Neural crest cell (in vitro differentiated cells): ENCODE measurements around the gene YEATS4. TPM values are rescaled to one million over a fixed set of nuclear protein-coding genes. Genes with fewer than 3 reads are reported as not detected.

ENCODE experiments used
- DNase-seq: peaks from one replicate; pipeline ENCODE4 v3.0.0; 2021; ENCODE audit warnings: low read depth, mixed read lengths, low spot score
- H3K27ac Mint-ChIP-seq: one replicate; pipeline ENCODE4 v1.8.0; 2021; ENCODE audit warnings: mild to moderate bottlenecking, mixed read lengths; ENCODE audit not compliant: unreplicated experiment
- H3K27me3 Mint-ChIP-seq: 2 replicates; pipeline ENCODE4 v1.8.0; 2021; ENCODE audit warnings: low read depth, mild to moderate bottlenecking, mixed read lengths
- H3K36me3 Mint-ChIP-seq: 2 replicates; pipeline ENCODE4 v1.8.0; 2021; ENCODE audit warnings: low read depth, mild to moderate bottlenecking, mixed read lengths
- H3K4me1 Mint-ChIP-seq: 2 replicates; pipeline ENCODE4 v1.8.0; 2021; ENCODE audit warnings: mixed read lengths
- H3K4me3 Mint-ChIP-seq: one replicate; pipeline ENCODE4 v1.8.0; 2021; ENCODE audit warnings: mild to moderate bottlenecking, mixed read lengths
- H3K9me3 Mint-ChIP-seq: 2 replicates; pipeline ENCODE4 v1.8.0; 2021; ENCODE audit warnings: mixed read lengths
- total RNA-seq: library from RNA; stranded (reverse); gene quantifications from 2 replicates; pipeline ENCODE4 v1.2.1, GENCODE V29; 2021
- TF ChIP-seq, protein P1 (sequence below): fragments of 200-600 bp; sonication (generic); conservative IDR thresholded peaks from 2 replicates; pipeline ENCODE4 v1.5.0; 2021; ENCODE audit warnings: antibody characterized with exemption, mild to moderate bottlenecking

Gene YEATS4
- total RNA-seq, 1 donor from 2014 or later = 33.9 TPM

DNA sequence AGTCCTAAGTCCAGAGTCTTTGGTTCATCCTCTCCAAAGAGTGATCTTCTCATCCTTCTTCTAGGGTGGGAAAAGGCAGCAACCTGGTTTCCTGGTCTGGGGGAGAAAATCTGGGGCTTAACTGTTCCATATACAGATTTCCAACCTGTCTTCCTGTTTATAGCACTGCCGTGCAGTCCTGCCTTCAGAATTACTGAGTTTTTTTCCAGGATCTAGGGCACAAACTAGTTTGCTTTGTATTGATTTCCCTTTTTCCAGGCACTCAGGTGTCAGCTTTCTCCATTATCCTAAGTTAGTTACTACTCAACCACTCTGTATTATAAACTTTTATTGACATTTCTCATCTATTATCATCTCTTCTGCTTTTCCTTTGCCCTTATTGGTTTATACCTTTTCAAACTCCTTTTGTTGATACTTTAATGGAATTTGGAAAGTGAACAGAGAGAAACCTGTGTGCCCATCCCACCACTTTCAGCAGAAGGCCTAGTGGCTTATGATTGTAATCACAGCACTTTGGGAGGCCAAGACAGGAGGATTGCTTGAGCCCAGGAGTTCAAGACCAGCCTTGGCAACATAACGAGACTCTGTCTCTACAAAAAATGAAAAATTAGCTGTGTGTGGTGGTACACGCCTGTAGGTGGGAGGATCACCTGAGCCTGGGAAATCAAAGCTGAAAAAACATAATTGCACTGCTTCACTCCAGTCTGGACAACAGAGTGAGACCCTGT, 15.5 kb upstream of the YEATS4 start:
- no peak for DNase-seq
- Mint-ChIP-seq H3K27me3 (no peaks in the 10 kb centered on the region), H3K4me3 (no peak overlapping the region), H3K36me3 (no peaks in the 10 kb centered on the region), H3K27ac (no peak overlapping the region), H3K9me3 (no peaks in the 10 kb centered on the region), H3K4me1 (peaks cover 17% of the 10 kb centered on the region)
- TF ChIP-seq, protein P1, sequence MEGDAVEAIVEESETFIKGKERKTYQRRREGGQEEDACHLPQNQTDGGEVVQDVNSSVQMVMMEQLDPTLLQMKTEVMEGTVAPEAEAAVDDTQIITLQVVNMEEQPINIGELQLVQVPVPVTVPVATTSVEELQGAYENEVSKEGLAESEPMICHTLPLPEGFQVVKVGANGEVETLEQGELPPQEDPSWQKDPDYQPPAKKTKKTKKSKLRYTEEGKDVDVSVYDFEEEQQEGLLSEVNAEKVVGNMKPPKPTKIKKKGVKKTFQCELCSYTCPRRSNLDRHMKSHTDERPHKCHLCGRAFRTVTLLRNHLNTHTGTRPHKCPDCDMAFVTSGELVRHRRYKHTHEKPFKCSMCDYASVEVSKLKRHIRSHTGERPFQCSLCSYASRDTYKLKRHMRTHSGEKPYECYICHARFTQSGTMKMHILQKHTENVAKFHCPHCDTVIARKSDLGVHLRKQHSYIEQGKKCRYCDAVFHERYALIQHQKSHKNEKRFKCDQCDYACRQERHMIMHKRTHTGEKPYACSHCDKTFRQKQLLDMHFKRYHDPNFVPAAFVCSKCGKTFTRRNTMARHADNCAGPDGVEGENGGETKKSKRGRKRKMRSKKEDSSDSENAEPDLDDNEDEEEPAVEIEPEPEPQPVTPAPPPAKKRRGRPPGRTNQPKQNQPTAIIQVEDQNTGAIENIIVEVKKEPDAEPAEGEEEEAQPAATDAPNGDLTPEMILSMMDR = no peak

DNA sequence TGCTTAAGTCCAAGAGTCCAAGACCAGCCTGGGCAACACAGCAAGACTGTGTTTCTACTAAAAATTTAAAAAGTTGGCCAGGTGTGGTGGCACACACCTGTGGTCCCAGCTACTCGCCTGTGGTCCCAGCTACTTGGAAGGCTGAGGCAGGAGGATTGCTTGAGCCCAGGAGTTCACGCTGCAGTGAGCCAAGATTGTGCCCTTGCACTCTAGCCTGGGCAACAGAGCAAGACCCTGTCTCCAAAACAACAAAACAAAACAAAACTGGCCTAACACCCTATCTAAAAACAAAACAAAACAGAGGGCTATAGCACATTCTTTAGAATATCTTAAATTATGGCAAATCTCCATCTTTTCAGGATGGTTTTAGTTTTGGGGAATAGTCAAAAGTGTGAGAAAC, 14.5 kb upstream of the YEATS4 start:
- Mint-ChIP-seq H3K4me3 (no peak overlapping the region), H3K27ac (no peak overlapping the region)

DNA sequence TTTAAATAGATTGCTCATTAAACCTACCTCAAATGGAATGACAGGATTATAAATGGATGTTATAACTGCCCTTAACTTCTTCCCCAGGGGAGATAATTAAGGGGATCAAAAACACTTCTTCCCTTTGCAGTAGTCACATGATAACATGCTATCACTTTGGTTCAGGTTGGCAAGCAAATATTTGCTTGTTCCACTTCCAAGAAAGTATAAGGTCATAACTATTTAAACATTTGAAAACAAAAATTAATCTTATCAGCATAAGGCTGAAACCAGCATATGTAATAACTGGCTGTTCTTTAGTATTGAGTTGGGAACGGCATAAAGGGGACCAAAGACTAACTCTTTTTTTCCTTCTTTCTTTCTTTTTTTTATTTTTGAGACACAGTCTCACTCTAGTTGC, 13.8 kb upstream of the YEATS4 start:
- TF ChIP-seq, protein P1 = no peak
- Mint-ChIP-seq H3K4me3 (no peak overlapping the region), H3K9me3 (no peaks in the 10 kb centered on the region), H3K4me1 (peaks cover 17% of the 10 kb centered on the region), H3K27ac (no peak overlapping the region), H3K27me3 (no peaks in the 10 kb centered on the region), H3K36me3 (no peaks in the 10 kb centered on the region)
- no peak for DNase-seq

More for the DNA sequence above, 14.5 kb upstream of the YEATS4 start:
- no peaks in the 10 kb centered on the region for H3K9me3 Mint-ChIP-seq
- H3K27me3 Mint-ChIP-seq = no peaks in the 10 kb centered on the region
- no peak for DNase-seq
- H3K4me1 Mint-ChIP-seq = peaks cover 17% of the 10 kb centered on the region
- TF ChIP-seq, protein P1 = no peak
- no peaks in the 10 kb centered on the region for H3K36me3 Mint-ChIP-seq

DNA sequence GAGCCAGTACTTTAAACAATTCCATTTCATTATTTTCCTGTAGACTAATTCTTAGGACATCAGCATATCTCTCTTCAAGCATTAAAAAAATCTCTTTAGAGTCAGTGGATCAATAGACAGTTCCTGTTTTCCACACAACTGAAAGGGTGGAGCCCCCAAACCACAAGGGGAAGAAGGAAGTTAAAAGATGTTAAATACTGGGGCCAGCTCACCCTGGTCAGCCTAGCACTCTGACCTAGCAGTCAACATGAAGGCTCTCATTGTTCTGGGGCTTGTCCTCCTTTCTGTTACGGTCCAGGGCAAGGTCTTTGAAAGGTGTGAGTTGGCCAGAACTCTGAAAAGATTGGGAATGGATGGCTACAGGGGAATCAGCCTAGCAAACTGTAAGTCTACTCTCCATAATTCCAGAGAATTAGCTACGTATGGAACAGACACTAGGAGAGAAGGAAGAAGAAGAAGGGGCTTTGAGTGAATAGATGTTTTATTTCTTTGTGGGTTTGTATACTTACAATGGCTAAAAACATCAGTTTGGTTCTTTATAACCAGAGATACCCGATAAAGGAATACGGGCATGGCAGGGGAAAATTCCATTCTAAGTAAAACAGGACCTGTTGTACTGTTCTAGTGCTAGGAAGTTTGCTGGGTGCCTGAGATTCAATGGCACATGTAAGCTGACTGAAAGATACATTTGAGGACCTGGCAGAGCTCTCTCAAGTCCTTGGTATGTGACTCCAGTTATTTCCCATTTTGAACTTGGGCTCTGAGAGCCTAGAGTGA, 11.2 kb upstream of the YEATS4 start, which contains the start of gene LYZ:
Gene LYZ, plus strand, starts transcription at position 220 of the 777 bp plus-strand sequence. Its CDS starts 28 bp downstream, at position 248.
- no peaks in the 10 kb centered on the region for H3K9me3 Mint-ChIP-seq
- no peak for DNase-seq
- TF ChIP-seq, protein P1 = no peak
- H3K36me3 Mint-ChIP-seq = no peaks in the 10 kb centered on the region
- peaks cover 13% of the 10 kb centered on the region for H3K4me1 Mint-ChIP-seq
- no peak within 1 kb of the TSS for H3K4me3 Mint-ChIP-seq
- no peaks in the 10 kb centered on the region for H3K27me3 Mint-ChIP-seq
- H3K27ac Mint-ChIP-seq = no peak within 1 kb of the TSS

DNA sequence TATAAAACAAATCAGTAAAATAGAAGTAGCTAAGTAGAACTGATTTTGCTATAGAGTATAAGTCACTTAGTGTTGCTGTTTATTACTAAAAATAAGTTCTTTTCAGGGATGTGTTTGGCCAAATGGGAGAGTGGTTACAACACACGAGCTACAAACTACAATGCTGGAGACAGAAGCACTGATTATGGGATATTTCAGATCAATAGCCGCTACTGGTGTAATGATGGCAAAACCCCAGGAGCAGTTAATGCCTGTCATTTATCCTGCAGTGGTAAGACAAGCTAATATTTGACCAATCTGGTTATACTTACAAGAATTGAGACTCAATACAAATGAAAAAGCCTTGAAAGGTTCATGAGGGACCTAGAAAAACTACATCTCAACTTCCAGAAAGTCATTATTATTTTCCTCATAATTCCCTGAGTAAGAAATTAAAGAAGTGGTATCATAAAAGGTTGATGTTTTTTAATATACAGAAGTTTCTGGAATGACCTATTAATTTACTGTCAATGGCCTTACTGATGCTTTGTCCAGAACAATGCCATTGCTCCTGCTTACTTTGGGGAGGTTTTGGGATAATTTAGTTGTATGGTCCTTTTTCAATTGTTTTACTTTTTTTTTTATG, 9.4 kb upstream of the YEATS4 start:
- Mint-ChIP-seq H3K36me3 (no peaks in the 10 kb centered on the region), H3K27me3 (no peaks in the 10 kb centered on the region), H3K4me1 (peaks cover 7% of the 10 kb centered on the region), H3K9me3 (no peaks in the 10 kb centered on the region), H3K4me3 (no peak overlapping the region), H3K27ac (no peak overlapping the region)
- DNase-seq = no peak
- TF ChIP-seq, protein P1 = no peak
